Measurements from ENCODE around the gene TMEM212.

GRCh38 chr3:171801738-171802589 lies 41.2 kb upstream of the TMEM212 start:
- no peak for TF ChIP-seq E2F4 (CRISPR knock-in tag; IDR thresholded peaks at IDR 0.05; ENCODE audit: low read depth)
- no peak for TF ChIP-seq SP1 (CRISPR knock-in tag; IDR thresholded peaks at IDR 0.05)
- TF ChIP-seq CTCF (IDR thresholded peaks at IDR 0.05 in 2 of 3, conservative IDR thresholded peaks at IDR 0.05 in 1 of 3; ENCODE audit: insufficient read depth in 2 of 3, low read depth in 1 of 3, low read length in 3 of 3): no peak
- no peak for TF ChIP-seq POLR2A (conservative IDR thresholded peaks at IDR 0.05)
- no peak for TF ChIP-seq EZH2 (IDR thresholded peaks at IDR 0.05; ENCODE audit: borderline replicate concordance, low read depth, low read length)
- TF ChIP-seq ZNF785 (CRISPR knock-in tag; IDR thresholded peaks at IDR 0.05): no peak
- no peak for TF ChIP-seq SAP30 (IDR thresholded peaks at IDR 0.05; ENCODE audit: borderline replicate concordance, insufficient read depth, low read depth, low read length, poor library complexity, severe bottlenecking)
